Right renal cortex interstitium (tissue), 3 donors: ENCODE results near the gene RALGPS1. TPM values are rescaled to one million over a fixed set of nuclear protein-coding genes. Genes with fewer than 3 reads are reported as not detected.
"Not testable (repeated sequence)": the region's sequence is repeated elsewhere in the genome, so short reads cannot be mapped to it uniquely, and the experiment has no call there.

Experiments
- DNase-seq, 3 donors: peaks; one replicate each; pipeline ENCODE4 v3.0.0-alpha.2; 2013; ENCODE audit warnings: low read depth in 3 of 3, low spot score in 2 of 3
- polyA plus RNA-seq, 3 donors: library from polyadenylated mRNA; unstranded; fragments of 120-200 nt; gene quantifications; one replicate each; pipeline ENCODE4 v1.2.1, GENCODE V29; 2013; ENCODE audit not compliant: insufficient read length in 3 of 3

Gene RALGPS1
- polyA plus RNA-seq, 3 donors, result 20.2 to 21.0 (median 20.6) TPM

- no peak for DNase-seq
Measured at GRCh38 chr9:127144670-127145445, 230.3 kb downstream of the RALGPS1 start.

- DNase-seq, result not testable (repeated sequence)
Measured at GRCh38 chr9:127146841-127147240, 232.3 kb downstream of the RALGPS1 start.

- no peak for DNase-seq
Measured at GRCh38 chr9:127147251-127147650, 232.7 kb downstream of the RALGPS1 start.

- no peak for DNase-seq
Measured at GRCh38 chr9:127148014-127148413, 233.4 kb downstream of the RALGPS1 start.

- no peak for DNase-seq
Measured at GRCh38 chr9:127149010-127149409, 234.4 kb downstream of the RALGPS1 start.

- no peak for DNase-seq
Measured at GRCh38 chr9:127149463-127150390, 235.1 kb downstream of the RALGPS1 start.

- DNase-seq, result no peak
Measured at GRCh38 chr9:127153501-127153900, 238.9 kb downstream of the RALGPS1 start.

- DNase-seq, result no peak
Measured at GRCh38 chr9:127154003-127154389, 239.4 kb downstream of the RALGPS1 start.

- no peak for DNase-seq
Measured at GRCh38 chr9:127154390-127155191, 240.0 kb downstream of the RALGPS1 start.

GRCh38 chr9:127155314-127155960 is 240.9 kb downstream of the RALGPS1 start:
- no peak for DNase-seq

- no peak for DNase-seq
Measured at GRCh38 chr9:127158786-127159324, 244.3 kb downstream of the RALGPS1 start.

GRCh38 chr9:127159325-127159801 is 244.8 kb downstream of the RALGPS1 start:
- DNase-seq, result no peak

- no peak for DNase-seq
Measured at GRCh38 chr9:127159949-127160610, 245.5 kb downstream of the RALGPS1 start.

- DNase-seq, result no peak
Measured at GRCh38 chr9:127161081-127161624, 246.6 kb downstream of the RALGPS1 start.

- DNase-seq, result no peak
Measured at GRCh38 chr9:127162046-127162863, 247.7 kb downstream of the RALGPS1 start.

- no peak for DNase-seq
Measured at GRCh38 chr9:127162864-127163365, 248.3 kb downstream of the RALGPS1 start.

GRCh38 chr9:127163409-127163808 is 248.8 kb downstream of the RALGPS1 start:
- no peak for DNase-seq

- no peak for DNase-seq
Measured at GRCh38 chr9:127165116-127165515, 250.5 kb downstream of the RALGPS1 start.
